Mammary epithelial cell (primary cell): ENCODE data around the gene MMEL1.

Experiments
- CTCF ChIP-seq, 2 donors: IDR thresholded peaks in 1 of 2; conservative IDR thresholded peaks in 1 of 2; 2 replicates each; pipeline ENCODE4 v1.5.1; 2011 to 2012; ENCODE audit warnings: inconsistent platforms in 2 of 2, low read length in 2 of 2, mild to moderate bottlenecking in 2 of 2, control low read depth in 1 of 2, low read depth in 1 of 2; ENCODE audit not compliant: insufficient read depth in 1 of 2; ENCODE audit errors: extremely low read depth in 1 of 2
- EZH2 ChIP-seq: IDR thresholded peaks from 2 replicates; pipeline ENCODE4 v1.6.1; 2012; ENCODE audit warnings: low read length, inconsistent platforms, borderline replicate concordance

GRCh38 chr1:2645143-2645542 lies 12.3 kb upstream of the MMEL1 start:
- no peak for TF ChIP-seq CTCF (conservative IDR thresholded peaks at IDR 0.05 in 1 of 2, IDR thresholded peaks at IDR 0.05 in 1 of 2; ENCODE audit: extremely low read depth in 1 of 2, insufficient read depth in 1 of 2, low read depth in 1 of 2, low read length in 2 of 2)
- no peak for TF ChIP-seq EZH2
